T-helper 2 cell treated with Interferon-gamma antibody and Interleukin-4, amounts not matched to agents 100 ng/mL and 5 ng/mL, for 36 hours (primary cell): ENCODE data around the gene METTL5. TPM values are rescaled to one million over a fixed set of nuclear protein-coding genes. Genes with fewer than 3 reads are reported as not detected.

Source experiments
- intact Hi-C: fragments of 100-400 bp; cut with micrococcal nuclease; formaldehyde crosslinking; loops from one replicate; pipeline ENCODE4 v1.15.1; 2023
- total RNA-seq: library from RNA; stranded (reverse); gene quantifications from 2 replicates; pipeline ENCODE4 v1.2.3, GENCODE V29; 2022

METTL5 gene
- total RNA-seq, 1 donor from 2014 or later, result 58.0 TPM

DNA sequence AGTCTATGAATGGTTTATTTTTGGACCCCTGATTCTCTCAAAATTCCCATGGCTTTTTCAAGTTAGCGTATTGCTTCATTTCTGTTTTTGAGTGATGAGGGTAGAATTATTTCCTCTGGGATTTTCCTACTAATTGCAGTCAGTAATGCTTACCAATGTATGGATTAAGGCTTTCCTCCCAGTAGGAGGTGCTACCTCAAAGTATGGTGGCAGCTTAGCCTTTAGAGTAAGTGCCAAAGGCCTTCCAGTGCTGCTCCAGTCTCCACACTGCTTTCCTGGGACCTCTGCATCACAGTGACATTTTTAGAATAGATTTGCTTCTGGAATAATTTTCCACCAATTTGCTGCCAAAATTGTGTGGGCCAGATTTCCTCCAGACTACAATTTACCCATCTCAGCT is 42.2 kb downstream of the METTL5 start:
- intact Hi-C loops, result no loop called here

DNA sequence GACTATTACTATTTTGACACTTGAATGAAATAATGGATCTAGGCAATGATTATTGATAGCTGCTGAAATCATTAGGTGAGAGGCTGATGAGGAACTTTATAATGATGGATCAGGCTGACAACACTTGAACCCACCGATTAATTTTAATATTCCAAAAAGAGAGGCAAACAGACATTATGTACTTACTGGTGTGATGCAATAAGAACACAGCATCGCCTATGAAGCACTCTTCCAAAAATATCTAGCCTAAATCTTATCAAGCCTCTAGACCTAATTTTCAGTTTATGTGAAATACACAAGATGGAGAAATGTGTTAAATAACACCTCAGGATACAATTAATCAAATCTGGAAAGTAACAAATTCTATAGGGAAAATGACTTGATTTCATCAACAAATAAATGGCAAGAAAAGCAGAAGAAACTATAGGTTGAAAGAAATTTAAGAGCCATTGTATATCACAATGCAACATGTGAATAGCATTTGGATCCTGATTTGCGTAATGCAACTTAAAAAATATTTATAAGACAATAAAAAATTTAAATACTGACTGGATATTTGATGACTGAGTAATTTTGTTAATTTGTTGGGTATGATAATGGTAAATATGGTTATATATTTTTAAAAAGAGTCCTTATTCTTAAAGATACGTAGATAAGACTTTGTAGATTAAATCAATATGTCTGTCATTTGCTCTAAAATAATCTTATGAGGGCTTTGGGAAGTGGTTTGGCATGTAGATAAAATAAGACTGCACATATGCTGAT is 43.3 kb downstream of the METTL5 start:
- intact Hi-C loops, result no loop called here

DNA sequence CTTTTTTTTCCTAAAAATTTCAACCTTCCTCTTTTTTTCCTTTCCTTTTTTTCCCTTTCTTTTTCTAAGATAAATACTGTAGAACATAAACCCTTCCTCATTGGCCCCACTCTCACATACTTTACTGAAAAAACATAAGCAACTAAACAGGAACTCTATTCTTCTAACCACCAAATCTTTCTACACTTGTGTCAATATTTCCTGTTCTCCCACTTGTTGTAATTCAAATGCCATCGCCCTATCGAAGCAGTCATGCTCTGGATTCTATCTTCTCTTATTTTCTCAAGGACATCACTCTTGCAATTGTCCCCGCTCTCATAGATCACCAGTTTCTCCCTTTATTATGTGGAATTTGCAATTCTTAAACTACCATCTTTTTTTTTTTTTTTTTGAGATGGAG is 46.3 kb downstream of the METTL5 start:
- intact Hi-C loops, result no loop called here

DNA sequence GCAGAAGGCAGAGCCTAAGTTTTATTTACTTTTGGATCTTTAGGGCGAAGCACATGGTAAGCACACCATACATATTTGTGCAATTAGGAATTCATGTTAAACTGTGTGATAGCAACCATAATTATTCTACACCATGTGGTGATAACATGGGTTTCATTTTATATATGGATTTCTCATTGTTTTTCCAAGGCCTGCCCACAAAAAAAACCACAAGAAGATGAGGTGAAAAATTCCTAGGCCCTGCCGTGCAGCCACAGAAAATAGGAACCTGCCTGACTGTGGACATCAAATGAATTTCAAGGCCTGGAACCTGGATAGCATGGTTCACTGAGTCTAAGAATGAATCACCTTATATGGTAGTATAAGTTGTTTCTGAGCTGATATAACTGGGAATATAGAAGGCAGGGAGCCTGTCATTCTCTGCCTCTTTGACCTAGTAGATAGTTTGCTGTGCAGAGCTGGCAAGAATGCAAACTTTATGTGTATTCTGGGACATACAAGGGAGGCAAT is 48.4 kb downstream of the METTL5 start:
- intact Hi-C loops, result no loop called here

DNA sequence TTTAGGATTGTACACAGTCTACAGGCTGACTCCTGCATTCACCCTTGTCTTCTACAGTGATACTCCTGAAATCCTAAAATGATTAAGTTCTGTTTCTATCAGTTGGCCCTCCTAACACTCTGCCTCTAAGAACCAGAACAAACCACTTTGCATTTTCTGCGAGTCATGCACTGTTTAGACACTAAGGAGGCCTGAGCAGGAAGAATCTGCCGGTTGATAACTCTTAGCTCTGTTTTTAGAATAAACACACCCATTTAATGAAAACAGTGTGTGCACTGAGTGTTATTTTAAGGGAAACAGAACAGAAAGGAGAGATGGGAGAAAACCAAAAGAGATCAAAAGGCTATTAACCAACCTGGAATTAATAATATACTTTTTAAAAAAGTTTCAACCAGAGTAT is 48.9 kb downstream of the METTL5 start:
- intact Hi-C loops, result no loop called here

DNA sequence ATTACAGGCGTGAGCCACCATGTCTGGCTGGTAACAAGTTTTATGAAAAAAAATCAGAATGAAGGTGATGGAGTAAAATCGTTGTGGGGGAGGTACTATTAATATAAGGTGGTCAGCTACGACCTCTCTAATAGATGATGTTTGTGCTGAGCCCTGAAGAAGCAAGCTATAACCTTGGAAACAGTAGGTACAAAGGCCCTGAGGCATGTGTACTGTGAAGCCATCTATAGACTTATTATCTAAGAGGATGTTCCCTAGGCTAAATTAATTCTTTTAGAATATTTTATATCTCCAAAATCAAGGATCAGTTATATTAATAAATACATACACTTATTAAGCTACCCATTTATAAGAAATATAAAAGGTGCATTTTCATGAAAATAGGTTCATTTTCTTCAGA is 49.4 kb downstream of the METTL5 start:
- intact Hi-C loops, result no loop called here

DNA sequence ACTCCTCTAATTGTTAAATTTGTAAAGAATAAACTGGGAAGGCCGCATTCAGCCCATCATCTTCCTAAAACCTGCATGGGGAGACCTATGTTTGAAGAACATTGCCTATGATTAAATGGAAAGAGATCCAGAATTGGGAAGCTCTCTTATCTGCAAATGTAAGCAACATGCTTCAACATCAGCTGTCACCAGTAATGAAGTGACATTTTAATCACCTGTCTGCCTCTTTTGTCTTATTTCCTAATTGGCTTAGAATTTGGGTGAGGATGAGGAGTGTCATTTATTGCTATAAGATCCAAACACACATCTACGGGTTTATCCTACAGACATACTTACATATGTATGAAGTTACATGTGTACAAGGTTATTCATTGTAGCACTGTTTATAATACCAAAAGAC is 52.1 kb downstream of the METTL5 start:
- intact Hi-C loops, result no loop called here

DNA sequence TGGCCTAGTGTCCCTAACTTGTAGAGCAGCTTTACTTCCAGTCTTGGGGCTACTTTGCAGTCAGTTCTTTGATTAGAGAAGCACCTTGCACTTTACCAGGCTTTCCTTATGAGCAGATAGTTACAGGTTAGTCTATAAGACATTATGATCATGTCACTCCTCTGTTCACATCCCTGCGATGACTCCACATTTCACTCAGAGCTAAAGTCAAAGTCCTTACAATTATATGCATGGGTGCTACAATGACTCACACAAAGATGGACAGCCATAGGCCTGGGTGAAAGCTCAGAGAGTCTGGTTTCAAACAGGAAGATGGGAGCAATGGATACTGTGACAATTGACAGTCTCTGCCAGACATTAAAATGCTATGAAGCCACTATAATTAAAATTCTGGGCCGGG is 53.1 kb downstream of the METTL5 start:
- intact Hi-C loops, result no loop called here

DNA sequence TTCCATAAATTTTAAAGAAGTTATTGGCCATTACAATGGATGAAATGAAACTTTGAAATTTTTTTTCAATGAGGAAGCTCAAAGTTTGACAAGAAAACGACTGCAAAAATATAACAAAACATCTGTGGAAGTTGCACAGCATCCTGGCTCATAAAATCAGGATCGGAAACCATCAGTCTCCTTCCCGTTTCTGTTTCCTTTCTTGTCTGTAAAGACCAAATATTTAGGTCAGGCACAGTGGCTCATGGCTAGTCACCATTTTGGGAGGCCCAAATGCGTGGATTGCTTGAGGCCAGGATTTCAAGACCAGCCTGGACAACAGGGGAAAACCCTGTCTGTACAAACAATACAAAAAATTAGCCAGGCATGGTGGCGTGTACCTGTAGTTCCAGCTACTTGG is 53.7 kb downstream of the METTL5 start:
- intact Hi-C loops, result no loop called here

DNA sequence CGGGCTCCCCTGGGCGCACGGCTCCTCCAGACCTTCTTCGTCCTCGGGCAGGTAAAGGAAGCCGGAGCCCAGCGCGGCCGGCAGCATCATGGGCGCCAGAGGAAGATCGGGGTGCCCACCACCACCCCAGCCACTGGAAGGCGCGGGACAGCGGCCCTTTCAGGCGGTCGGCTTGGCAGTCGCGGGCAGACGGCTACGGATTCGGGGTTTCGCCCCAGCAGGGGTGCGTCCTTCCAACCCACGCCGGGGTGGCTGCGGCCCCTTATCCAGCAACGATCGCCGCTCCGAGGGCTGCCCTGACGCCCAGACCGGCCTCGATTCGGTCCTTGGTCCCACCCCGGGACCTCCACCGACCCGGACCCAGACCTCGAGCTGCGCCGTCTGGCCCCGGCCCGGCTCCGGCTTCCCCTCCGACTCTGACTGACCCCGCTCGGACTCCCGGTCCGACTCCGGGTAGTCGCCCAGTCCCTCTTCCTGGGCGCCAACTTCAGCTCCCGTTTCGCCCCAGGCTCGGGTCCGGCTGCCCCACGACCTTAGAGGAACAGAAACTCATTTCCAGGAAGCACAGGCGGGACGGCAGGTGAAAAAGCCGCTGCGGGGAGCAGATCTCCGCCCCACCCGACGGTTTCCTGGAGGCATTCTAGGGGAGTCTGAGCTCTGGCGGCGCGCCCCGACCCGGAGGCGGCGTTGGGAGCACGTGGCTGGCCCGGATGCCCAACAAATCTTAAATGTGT is 56.3 kb downstream of the METTL5 start:
- intact Hi-C loops, result no loop called here

DNA sequence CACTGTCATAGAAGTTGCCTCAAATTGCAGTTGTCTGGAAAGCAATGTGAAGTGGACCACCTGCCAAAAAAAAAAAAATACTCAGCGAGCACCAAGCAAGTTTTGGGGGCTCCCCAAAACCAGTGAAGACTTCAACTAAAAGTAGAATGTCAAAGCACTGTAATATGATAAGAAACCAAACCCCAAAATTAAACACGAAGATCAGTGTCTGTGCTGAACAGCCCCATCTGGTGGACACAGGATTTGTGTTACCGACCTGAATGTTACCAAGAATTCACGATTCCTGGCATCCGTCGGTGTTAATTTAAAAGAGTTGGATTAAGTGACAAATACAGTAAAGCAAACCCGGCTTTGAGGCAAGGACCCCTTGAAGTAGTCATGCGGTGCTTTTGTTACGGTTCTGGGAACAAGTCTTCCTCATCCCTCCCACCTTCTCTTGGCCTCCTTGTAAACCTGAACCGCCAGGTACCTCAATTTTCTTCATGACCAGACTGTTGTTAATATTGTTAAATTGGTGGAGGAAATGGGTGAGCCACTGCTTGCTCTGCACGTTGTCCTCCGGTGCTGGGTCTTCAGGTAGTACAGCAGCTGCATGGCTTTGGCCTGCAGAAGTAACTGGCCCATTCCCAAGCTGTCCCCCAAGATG is 57.3 kb downstream of the METTL5 start:
- intact Hi-C loops, result no loop called here

DNA sequence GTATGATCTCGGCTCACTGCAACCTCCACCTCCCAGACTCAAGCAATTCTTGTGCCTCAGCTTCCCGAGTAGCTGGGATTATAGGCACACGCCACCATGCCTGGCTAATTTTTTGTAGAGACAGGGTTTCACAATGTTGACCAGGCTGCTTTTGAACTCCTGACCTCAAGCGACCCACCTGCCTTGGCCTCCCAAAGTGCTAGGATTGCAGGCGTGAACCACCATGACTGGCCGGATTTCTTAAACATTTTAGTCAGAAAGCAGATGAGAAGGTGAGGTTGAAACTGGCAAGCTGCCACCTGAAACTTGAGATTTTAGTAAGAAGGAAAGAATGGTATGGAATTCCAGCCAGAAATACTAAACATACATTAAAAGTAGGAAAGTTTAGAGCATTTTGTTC is 59.2 kb downstream of the METTL5 start:
- intact Hi-C loops, result no loop called here

DNA sequence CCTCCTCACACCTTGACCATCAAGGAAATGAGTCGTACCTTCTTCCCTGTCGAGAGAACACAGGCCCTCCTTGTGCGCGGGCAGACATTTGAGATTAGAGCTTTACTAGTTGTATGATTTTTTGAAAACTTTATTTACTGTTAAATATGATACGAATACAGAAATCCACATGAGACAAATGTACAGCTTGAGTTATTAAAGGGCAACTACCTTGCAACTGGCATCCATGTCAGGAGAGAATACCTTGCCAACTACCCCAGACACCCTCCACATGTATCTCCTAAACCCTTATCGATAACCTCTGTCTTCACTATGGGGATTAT is 62.8 kb downstream of the METTL5 start:
- intact Hi-C loops, result no loop called here

Other genes with a start within 250 kb of the METTL5 start
- gene PPIG, start 240.6 kb downstream of the METTL5 start, total RNA-seq, result 51.9 and 55.0 TPM in 2 replicates
- gene CFAP210, start 130.5 kb downstream of the METTL5 start, total RNA-seq, result not detected in 2 replicates
- 2.4 and 3.1 TPM in 2 replicates for gene PHOSPHO2, start 130.4 kb downstream of the METTL5 start, total RNA-seq
- gene KLHL23, start 91.1 kb downstream of the METTL5 start, total RNA-seq, result 3.4 and 4.5 TPM in 2 replicates
- 98.9 and 105 TPM in 2 replicates for gene SSB, start 26.0 kb downstream of the METTL5 start, total RNA-seq
- gene UBR3, start 2.5 kb upstream of the METTL5 start, total RNA-seq, result 26.7 and 29.7 TPM in 2 replicates